ENCODE results near the gene PTPN14. TPM values are rescaled to one million over a fixed set of nuclear protein-coding genes. Genes with fewer than 3 reads are reported as not detected.

PTPN14 gene
- total RNA-seq, 1 donor from 2014 or later, result 25.1 TPM

DNA sequence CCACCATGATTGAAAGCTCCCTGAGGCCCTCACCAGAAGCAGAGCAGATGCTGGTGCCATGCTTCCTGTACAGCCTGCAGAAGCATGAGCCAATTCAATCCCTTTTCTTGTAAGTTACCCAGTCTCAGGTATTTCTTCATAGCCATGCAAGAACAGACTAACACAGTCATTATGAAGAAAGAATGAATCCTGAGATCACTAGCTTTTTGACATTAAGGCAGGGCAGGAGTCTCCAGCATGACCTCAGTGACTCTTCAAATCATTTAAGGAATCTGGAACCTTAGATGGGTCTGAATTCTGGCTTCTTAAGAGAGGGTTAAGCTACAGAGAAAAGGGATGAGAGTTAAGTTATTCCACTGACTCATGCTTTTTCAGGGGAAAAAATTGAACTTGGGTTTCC lies 79.0 kb downstream of the PTPN14 start:
- intact Hi-C loops (cut with DNase I), result loop anchor here (10.0 kb wide), 1 partner anchor 72 kb away; no protein-coding TSS in a partner anchor
- ATAC-seq (ENCODE audit: poor library complexity) (no peak), DNase-seq (no peak)

DNA sequence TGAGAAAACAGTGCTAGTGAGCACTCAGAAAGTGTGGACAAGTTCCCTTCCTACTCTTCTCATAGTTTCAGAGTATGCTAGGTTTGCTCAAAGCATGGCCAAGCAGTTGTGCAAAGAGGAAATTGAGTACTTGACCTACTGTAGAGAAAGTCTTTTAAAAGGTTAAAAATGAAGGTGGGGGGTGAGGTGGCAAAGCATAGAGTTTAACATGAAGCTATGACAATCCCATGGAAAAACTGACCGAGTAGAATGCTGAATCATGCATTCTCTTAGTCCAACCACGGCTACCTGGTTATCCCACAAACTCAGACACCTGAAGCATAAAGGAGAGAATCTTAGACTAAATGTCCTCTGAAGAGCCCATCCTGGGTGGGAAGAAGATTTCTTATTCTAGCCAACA lies 79.9 kb downstream of the PTPN14 start:
- no peak for ATAC-seq (ENCODE audit: poor library complexity)
- intact Hi-C loops (cut with DNase I), result loop anchor here (10.0 kb wide), 1 partner anchor 73 kb away; no protein-coding TSS in a partner anchor
- DNase-seq, result no peak

DNA sequence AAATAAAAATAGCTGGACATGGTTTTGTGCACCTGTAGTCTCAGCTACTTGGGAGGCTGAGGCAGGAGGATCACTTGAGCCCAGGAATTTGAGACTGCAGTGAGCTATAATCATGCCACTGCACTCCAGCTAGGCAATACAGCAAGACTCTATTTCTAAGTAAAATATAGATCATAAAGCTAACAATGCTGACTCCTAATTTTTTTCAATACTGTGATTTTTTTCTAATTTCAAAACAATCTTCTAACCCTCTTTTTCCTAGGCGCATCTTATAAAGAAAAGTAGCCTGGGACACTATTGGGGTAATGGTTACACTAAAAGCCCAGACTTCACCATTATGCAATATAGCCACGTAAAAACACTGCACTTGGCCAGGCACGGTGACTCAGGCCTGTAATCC lies 81.3 kb downstream of the PTPN14 start:
- DNase-seq (no peak), ATAC-seq (ENCODE audit: poor library complexity) (no peak)
- intact Hi-C loops (cut with DNase I), result loop anchor here (10.0 kb wide), 1 partner anchor 75 kb away; no protein-coding TSS in a partner anchor

DNA sequence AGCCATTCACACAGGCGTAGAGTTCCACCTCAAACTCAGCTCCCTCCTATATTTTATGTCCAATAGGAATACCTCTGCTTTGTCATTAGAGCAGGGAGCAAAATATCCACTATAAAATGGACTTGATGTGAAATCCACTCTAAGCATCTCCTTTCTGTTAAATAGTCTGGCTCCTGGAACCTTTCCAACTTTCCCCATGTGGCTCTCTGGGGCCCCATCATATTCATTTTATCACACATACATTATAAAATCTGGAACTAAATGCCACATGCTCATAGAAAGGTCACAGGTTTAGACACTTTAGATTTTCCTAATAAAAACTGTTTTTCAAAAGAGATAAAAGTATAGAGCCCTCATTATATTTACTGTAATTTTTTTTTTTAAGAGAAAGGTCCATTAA lies 82.1 kb downstream of the PTPN14 start:
- intact Hi-C loops (cut with DNase I), result no loop called here
- no peak for ATAC-seq (ENCODE audit: poor library complexity)
- DNase-seq, result no peak

DNA sequence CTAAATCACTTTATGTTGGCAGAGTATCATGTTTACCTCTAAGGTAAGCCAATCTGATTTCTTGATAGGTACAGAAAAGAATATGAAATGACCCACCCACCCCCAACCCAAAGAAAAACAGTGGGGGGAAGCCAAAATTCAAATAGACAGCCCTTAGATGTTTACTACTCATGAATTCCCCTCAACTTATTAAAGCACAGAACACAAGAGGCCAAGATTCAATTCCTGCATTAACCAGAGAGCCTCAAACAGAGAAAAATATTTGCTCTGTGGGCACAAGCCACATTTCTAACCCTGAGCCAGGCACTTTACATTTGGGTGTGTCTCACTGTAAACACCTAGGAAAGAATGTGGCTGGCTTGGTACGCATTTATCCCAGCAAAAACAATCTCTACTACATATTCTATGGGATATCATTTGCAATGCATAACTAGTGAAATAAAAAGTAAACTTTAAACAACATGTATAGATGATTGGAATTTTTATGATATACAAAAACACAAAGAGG lies 84.3 kb downstream of the PTPN14 start:
- intact Hi-C loops (cut with DNase I), result no loop called here
- ATAC-seq (ENCODE audit: poor library complexity) (no peak), DNase-seq (no peak)

DNA sequence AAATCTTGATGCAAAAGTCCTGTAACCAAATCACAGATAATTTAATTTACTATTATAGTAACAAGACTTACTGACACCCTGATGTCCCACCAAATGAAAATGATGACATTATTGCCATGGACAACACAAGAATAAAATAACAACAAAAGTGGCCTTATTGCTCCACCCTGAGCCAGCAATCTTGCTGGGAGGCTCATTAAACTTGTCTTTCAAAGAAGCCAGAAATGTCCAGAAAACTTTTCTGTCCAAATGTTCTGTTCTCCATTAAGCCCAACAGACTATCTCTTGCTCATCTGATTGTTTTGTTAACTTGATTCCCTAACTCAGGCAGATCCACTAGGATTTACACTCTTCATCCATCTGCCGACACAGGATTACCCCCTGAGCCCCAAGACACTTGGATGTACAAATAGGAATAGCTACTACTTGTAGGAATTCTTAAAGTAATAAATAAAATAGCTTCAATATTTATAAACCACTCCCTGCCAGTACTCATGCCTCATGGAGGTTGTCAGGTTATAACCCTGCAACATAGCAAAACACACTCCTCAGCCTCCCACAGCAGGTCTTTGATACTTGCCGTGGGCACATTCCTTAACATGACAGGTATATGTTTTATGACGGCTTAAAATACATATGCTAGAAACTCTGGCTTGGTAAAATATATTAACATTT lies 84.9 kb downstream of the PTPN14 start:
- DNase-seq (no peak), ATAC-seq (ENCODE audit: poor library complexity) (no peak)
- intact Hi-C loops (cut with DNase I), result no loop called here

DNA sequence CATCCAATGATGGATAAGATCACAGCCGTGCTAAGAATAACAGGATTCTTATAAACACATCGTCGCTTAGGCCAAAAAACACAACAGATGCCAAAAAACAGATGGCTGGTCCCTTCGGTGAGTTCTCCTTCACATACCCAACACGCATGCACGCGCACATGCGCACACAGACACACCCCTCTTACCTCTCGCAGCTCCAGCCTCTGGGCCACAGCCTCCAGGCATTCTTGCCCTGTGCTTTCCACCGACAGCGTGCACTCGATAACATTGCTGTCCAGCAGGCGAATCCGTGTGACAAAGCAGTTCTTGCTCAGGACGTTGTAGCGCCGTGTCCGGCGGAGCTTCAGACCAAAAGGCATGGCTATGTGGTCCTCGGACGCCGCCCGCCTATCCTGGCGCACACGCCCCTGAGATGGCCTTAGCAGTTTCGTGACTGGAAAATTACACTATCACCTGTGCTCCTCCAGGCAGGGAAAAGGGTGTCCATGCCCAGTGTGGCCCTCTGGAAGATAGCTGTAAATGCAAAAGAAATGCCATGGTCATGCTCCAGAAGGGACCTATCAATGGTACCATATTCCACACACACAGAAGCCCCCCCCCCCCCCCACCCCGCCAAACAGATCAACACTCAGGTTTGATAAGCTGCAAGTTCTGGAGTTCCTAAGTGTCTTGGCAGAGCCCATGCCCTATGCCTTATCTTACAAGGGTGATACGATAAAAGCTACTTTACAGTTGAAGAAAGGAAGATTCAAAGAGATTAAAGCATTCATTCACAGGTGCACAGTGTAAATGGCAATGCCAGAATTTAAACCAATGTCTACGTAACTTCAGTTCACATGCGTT lies 86.7 kb downstream of the PTPN14 start:
- DNase-seq (no peak), ATAC-seq (ENCODE audit: poor library complexity) (no peak)
- intact Hi-C loops (cut with DNase I), result no loop called here

DNA sequence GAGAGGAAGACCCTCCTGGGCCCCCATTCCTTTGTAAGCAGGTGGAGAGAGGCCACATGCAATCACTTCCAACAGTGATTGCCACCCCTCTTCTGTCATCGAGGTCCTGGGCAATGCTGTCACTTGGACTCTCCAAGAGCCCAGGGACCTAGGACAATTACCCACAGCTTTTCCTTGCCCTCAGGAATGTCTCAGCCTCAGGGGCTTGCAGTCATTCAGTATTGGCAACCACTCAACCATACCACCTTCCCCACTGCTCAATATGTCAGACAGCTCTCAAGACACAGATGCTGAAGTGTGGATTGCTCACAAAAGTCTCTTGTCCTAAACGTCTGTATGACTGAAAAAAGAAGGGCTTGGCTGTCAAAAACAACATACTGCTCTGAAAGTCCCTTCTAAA lies 87.8 kb downstream of the PTPN14 start:
- DNase-seq (no peak), ATAC-seq (ENCODE audit: poor library complexity) (no peak)
- intact Hi-C loops (cut with DNase I), result no loop called here

DNA sequence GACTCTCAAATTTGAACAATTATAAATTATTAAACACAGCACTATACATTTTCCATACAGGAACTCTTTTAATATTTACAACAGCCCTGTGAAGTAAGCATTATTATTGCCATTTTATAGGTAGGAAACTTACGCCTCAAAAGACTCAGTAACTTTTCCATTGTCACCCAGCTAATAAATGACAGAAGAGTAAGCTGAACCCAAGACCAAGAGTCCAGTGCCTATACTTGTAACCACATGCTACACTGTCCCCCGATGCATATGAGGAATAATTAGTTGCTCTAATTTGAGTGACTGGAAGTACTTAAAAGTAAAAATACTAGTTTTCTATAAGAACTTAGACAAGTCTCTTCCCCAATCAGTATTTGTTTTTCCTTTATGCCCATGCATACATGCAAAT lies 88.5 kb downstream of the PTPN14 start:
- ATAC-seq (ENCODE audit: poor library complexity), result no peak
- intact Hi-C loops (cut with DNase I), result no loop called here
- DNase-seq, result no peak

DNA sequence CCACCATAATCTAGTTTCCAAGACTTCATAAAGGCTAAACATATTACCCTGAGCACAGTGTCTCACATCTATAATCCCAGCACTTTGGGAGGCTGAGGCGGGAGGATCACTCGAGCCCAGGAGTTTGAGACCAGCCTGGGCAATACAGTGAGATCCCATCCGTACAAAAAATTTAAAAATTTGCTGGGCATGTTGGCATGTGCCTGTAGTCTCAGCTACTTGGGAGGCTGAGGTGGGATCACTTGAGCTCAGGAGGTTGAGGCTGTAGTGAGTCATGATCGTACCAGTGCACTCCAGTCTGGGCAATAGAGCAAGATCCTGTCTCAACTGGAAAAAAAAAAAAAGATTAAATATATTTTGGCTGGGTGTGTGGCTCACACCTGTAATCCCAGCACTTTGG lies 90.1 kb downstream of the PTPN14 start:
- ATAC-seq (ENCODE audit: poor library complexity), result no peak
- intact Hi-C loops (cut with DNase I), result no loop called here
- DNase-seq, result no peak

DNA sequence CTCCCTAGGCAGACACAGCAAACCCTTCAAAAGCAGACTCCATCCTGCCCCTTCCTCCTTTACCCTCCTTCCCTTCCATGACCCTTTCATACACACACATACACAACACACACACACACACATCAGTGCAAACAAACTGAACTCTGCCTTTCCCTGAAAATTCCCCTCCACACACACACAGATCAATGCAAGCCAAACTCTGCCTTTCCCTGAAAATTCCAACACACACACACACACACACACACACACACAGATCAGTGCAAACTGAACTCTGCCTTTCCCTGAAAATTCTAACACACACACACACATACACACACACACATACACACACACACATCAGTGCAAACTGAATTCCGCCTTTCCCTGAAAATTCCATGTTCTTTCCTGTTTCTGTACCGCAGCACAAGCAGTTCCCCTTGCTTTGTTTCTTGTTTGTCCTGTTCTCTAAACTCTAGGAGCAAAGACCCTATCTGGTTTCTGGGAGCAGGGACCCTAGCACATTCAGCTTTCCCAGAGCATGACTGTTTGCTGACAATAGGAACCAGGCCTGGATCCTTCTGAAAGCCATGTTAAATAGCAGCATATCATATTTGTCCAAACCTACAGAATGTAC lies 91.0 kb downstream of the PTPN14 start:
- intact Hi-C loops (cut with DNase I), result no loop called here
- ATAC-seq (ENCODE audit: poor library complexity) (no peak), DNase-seq (no peak)

DNA sequence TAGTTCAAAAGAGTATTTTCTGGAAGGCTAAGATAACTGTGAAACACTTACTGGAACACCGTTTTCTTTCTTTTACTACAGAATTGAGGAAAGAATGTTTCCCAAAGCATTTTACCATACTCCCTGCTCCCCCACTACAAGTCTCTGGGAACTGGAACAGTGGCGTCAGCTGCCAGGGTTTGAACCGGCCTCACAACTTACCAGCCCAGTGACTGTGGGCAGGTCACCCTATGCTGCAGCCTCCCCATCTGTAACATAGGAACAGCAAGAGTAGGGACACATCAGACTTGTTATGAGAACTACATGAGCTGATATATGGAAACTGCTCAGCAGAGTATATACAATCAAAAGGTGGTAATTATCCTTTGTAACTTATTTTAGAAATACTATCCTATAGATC lies 91.5 kb downstream of the PTPN14 start:
- no peak for DNase-seq
- intact Hi-C loops (cut with DNase I), result no loop called here
- no peak for ATAC-seq (ENCODE audit: poor library complexity)

DNA sequence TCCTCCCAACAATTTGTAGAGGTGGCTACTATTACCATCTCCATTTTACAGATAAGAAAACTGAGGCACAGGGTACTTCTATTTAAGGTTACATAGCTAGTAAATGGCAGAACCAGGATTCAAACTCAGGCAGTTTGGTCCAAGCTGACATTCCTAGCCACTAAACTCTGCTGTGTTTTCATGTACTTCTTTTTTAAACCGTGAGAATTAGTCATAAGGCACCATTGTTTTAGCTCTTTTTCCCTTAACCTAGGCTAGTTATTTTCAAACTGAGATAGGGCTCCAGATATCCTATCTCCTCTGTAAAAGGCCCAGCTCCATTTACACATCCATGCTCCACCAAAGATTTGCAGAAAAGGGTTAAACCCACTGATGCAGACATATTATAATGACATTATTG lies 92.9 kb downstream of the PTPN14 start:
- no peak for DNase-seq
- intact Hi-C loops (cut with DNase I), result no loop called here
- ATAC-seq (ENCODE audit: poor library complexity), result no peak

DNA sequence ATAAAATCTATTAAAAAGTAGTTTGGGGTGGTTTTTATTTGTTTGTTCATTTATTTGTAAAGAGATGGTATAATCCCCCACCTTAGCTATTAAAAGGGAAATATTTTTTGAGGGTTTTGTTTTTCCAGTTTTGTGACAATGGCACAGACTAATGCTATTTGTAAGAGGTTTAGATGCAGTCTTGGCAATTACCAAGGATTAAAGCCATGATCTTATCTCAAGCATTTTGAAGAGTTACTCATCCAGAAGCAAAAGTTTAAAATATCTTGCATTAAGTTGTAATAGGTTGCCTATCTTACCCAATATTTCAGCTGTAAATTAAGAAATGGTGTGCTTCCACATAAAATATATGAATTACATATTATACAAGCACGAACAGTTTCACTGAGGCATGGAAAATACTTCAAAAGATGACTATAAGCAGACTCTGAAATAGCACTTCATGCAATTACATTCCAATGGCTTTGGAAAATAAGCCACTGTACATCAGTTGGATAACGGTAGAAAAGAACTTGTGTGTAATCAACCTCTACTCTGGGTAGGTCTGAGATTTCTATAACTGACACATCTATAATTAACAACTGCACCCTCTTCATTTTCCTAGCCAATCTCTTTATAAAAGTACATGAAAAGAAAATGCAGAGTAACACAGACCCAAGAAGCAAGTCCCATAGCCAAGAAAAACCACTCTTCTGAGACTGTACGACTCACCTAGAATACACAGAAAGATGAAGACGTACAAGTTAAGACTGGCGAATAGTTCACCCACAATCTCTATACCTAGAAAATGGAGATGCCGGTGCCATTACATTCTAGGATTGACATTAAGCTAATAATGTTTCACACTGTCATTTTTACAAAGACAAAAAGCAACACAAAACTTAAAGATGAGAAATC lies 95.2 kb downstream of the PTPN14 start:
- ATAC-seq (ENCODE audit: poor library complexity) (no peak), DNase-seq (no peak)
- intact Hi-C loops (cut with DNase I), result no loop called here

DNA sequence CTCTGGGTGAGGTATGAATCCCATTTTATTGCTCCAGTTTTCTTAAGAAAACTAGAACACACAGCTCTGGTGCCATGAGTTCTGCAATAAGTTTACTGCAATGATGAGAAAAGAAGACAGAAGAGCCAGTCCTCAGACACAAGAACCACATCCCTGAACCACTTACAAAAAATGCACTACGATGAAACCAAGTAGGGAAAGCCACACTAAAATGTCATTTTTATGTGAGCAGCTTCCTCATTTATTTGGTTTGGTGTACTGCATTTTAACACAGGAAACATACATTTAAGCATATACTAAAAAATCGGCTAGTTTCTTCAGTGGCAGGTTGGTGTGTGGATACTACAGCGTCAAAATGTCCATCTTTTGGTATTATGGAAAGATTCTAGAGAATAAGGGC lies 95.9 kb downstream of the PTPN14 start:
- DNase-seq (no peak), ATAC-seq (ENCODE audit: poor library complexity) (no peak)
- intact Hi-C loops (cut with DNase I), result no loop called here

DNA sequence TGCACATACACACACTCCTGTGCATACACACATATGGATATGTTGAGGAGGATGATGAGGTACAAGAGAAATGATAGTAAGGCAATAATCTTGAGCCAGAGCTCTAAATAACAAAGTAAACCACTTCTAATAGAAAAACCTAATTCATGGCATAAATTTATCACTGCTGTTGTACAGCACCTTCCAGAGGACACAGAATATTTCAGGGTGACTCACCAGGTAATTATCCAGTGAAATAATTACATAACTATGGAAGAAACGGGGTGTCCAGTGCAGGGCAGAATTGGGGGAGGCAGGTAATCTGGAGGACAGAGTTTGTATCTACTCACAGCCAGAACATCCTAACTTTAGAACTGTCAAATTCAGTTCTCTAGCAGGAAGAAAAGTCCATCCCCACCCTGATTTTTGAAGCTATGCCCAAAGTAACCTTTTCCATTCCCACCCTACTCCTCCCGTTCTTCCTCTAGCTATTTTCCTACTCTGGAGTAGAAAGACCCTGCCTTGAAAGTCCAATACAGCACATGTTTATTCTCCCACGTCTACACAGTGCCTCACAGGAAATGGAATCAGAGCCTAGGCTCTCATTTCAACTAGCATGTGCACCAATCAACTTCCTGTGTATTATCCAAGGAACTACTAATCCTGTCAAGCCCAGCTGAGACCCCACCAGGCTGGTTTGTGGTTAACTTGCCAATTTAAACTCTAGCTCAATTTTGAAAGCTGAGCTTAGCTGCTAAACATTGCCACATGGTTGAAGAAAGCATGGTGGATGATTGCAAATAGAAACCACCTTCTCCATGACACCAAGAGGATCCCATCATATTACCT lies 96.6 kb downstream of the PTPN14 start:
- ATAC-seq (ENCODE audit: poor library complexity), result no peak
- intact Hi-C loops (cut with DNase I), result no loop called here
- no peak for DNase-seq

DNA sequence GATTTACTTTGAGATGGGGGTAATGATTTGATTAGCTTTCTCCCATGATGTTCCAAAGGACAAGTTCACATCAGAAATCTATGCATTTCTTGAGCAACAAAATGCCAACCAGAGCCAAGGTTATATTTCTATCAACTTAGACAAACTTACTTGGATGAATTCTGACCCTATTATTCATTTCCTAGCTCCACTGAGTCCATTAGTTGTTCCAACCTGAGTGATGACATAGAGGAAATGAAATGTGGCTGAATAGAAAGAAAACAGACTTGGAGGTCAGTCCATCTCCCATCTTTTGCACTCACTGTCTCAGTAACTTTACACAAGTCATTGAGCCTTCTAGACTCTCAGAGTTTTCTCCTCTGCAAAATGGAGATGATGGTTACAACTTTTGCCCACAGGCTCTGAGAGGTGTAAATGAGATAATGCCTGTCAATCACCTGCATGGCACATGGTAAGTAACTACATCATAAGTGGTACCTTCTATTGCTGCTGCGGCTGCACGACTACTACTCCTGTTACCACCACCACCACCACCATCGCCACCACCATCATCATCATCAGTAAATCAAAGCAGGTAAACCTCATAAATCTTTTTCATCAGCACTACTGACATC lies 98.2 kb downstream of the PTPN14 start:
- DNase-seq (no peak), ATAC-seq (ENCODE audit: poor library complexity) (no peak)
- intact Hi-C loops (cut with DNase I), result no loop called here
